ENCODE results near the gene GP5. TPM values are rescaled to one million over a fixed set of nuclear protein-coding genes. Genes with fewer than 3 reads are reported as not detected.
A peak's percentile ranks its signal among the peaks of the same experiment; 100 is the strongest.

The GP5 gene
- total RNA-seq, 3 donors from 2014 or later (not counting 1 experiment from before 2014, with no cell fraction given), result 0.63 to 0.88 (median 0.80) TPM

GRCh38 chr3:194424373-194424772 lies 25.3 kb upstream of the GP5 start:
- peaks cover 44% of the 10 kb centered on the region for H3K36me3 ChIP-seq (ENCODE audit: control insufficient read depth, insufficient read depth, low read length)
- no peak for TF ChIP-seq CTCF (IDR thresholded peaks at IDR 0.05)
- Mint-ChIP-seq H3K27ac (no peak overlapping the region), H3K9me3 (no peaks in the 10 kb centered on the region), H3K4me3 (no peak overlapping the region), H3K27me3 (ENCODE audit: low read depth in 2 of 2) (no peaks in the 10 kb centered on the region), H3K4me1 (no peaks in the 10 kb centered on the region), H3K36me3 (peaks cover under 1% of the 10 kb centered on the region)
- intact Hi-C loops (cut with micrococcal nuclease), result no loop called here
- H3K9me3 ChIP-seq (ENCODE audit: control insufficient read depth, insufficient read depth, low read length), result no peaks in the 10 kb centered on the region
- no peak for DNase-seq
- H3K4me3 ChIP-seq (ENCODE audit: low read length), result no peak overlapping the region
- WGBS (ENCODE audit: insufficient coverage), result no CpG with 5 or more reads among the region's 1 CpG
- H3K4me1 ChIP-seq (ENCODE audit: control insufficient read depth, insufficient read depth, low read length), result no peaks in the 10 kb centered on the region
- no peak for ATAC-seq
- no peaks in the 10 kb centered on the region for H3K27me3 ChIP-seq (ENCODE audit: control insufficient read depth, insufficient read depth, low read length)
- H3K27ac ChIP-seq (ENCODE audit: low read length), result no peak overlapping the region

GRCh38 chr3:194423317-194423716 lies 24.3 kb upstream of the GP5 start:
- H3K4me1 Mint-ChIP-seq, result no peaks in the 10 kb centered on the region
- WGBS (ENCODE audit: insufficient coverage), result 100% methylated on average over 1 of the region's 3 CpGs
- H3K36me3 Mint-ChIP-seq, result peaks cover 5% of the 10 kb centered on the region

GRCh38 chr3:194422188-194422587 lies 23.1 kb upstream of the GP5 start:
- Histone ChIP-seq H3K27me3 (ENCODE audit: control insufficient read depth, insufficient read depth, low read length) (no peaks in the 10 kb centered on the region), H3K27ac (ENCODE audit: low read length) (no peak overlapping the region), H3K36me3 (ENCODE audit: control insufficient read depth, insufficient read depth, low read length) (peaks cover 39% of the 10 kb centered on the region), H3K4me1 (ENCODE audit: control insufficient read depth, insufficient read depth, low read length) (no peaks in the 10 kb centered on the region), H3K9me3 (ENCODE audit: control insufficient read depth, insufficient read depth, low read length) (no peaks in the 10 kb centered on the region), H3K4me3 (ENCODE audit: low read length) (no peak overlapping the region)
- ATAC-seq (no peak), DNase-seq (no peak)
- no peaks in the 10 kb centered on the region for H3K27me3 Mint-ChIP-seq (ENCODE audit: low read depth in 2 of 2)
- peaks cover 5% of the 10 kb centered on the region for H3K36me3 Mint-ChIP-seq
- H3K27ac Mint-ChIP-seq, result peak overlapping the region in 1 of 2 donors; percentile 0
- no peak overlapping the region for H3K4me3 Mint-ChIP-seq
- H3K9me3 Mint-ChIP-seq, result no peaks in the 10 kb centered on the region
- H3K4me1 Mint-ChIP-seq, result peaks cover 0 to 3% of the 10 kb centered on the region in 2 donors
- intact Hi-C loops (cut with micrococcal nuclease), result no loop called here
- no peak for TF ChIP-seq CTCF (IDR thresholded peaks at IDR 0.05)

More at GRCh38 chr3:194423317-194423716, 24.3 kb upstream of the GP5 start:
- H3K9me3 ChIP-seq (ENCODE audit: control insufficient read depth, insufficient read depth, low read length), result no peaks in the 10 kb centered on the region
- TF ChIP-seq CTCF (IDR thresholded peaks at IDR 0.05), result no peak
- H3K36me3 ChIP-seq (ENCODE audit: control insufficient read depth, insufficient read depth, low read length), result peaks cover 42% of the 10 kb centered on the region
- no peak overlapping the region for H3K4me3 ChIP-seq (ENCODE audit: low read length)
- no peak overlapping the region for H3K27ac ChIP-seq (ENCODE audit: low read length)
- ATAC-seq (no peak), DNase-seq (no peak)
- H3K27me3 ChIP-seq (ENCODE audit: control insufficient read depth, insufficient read depth, low read length), result no peaks in the 10 kb centered on the region
- H3K4me1 ChIP-seq (ENCODE audit: control insufficient read depth, insufficient read depth, low read length), result no peaks in the 10 kb centered on the region
- Mint-ChIP-seq H3K27ac (no peak overlapping the region), H3K4me3 (no peak overlapping the region), H3K27me3 (ENCODE audit: low read depth in 2 of 2) (no peaks in the 10 kb centered on the region), H3K9me3 (no peaks in the 10 kb centered on the region)
- intact Hi-C loops (cut with micrococcal nuclease), result no loop called here

- no peak for TF ChIP-seq CTCF (IDR thresholded peaks at IDR 0.05)
- peaks cover 0 to 3% of the 10 kb centered on the region in 2 donors for H3K4me1 Mint-ChIP-seq
- ATAC-seq (no peak), DNase-seq (no peak)
- no peak overlapping the region for H3K4me3 ChIP-seq (ENCODE audit: low read length)
- no peaks in the 10 kb centered on the region for H3K27me3 ChIP-seq (ENCODE audit: control insufficient read depth, insufficient read depth, low read length)
- 100% methylated on average over 2 of the region's 2 CpGs for WGBS (ENCODE audit: insufficient coverage)
- no peaks in the 10 kb centered on the region for H3K9me3 Mint-ChIP-seq
- H3K36me3 Mint-ChIP-seq, result peaks cover 5% of the 10 kb centered on the region
- no peak overlapping the region for H3K4me3 Mint-ChIP-seq
- intact Hi-C loops (cut with micrococcal nuclease), result no loop called here
- H3K27ac Mint-ChIP-seq, result no peak overlapping the region
- no peaks in the 10 kb centered on the region for H3K9me3 ChIP-seq (ENCODE audit: control insufficient read depth, insufficient read depth, low read length)
- peaks cover 15% of the 10 kb centered on the region for H3K36me3 ChIP-seq (ENCODE audit: control insufficient read depth, insufficient read depth, low read length)
- H3K27ac ChIP-seq (ENCODE audit: low read length), result no peak overlapping the region
- H3K27me3 Mint-ChIP-seq (ENCODE audit: low read depth in 2 of 2), result no peaks in the 10 kb centered on the region
- H3K4me1 ChIP-seq (ENCODE audit: control insufficient read depth, insufficient read depth, low read length), result no peaks in the 10 kb centered on the region
Observed at GRCh38 chr3:194418671-194419070, 19.6 kb upstream of the GP5 start.

Data from natural killer cell (primary cell).